ENCODE results near the gene MOB3A.

The MOB3A gene

GRCh38 chr19:2081873-2082810, 14.0 kb downstream of the MOB3A start:
- peak; percentile 39 to 54 for DNase-seq (ENCODE audit: low read depth in 2 of 2)

DNA sequence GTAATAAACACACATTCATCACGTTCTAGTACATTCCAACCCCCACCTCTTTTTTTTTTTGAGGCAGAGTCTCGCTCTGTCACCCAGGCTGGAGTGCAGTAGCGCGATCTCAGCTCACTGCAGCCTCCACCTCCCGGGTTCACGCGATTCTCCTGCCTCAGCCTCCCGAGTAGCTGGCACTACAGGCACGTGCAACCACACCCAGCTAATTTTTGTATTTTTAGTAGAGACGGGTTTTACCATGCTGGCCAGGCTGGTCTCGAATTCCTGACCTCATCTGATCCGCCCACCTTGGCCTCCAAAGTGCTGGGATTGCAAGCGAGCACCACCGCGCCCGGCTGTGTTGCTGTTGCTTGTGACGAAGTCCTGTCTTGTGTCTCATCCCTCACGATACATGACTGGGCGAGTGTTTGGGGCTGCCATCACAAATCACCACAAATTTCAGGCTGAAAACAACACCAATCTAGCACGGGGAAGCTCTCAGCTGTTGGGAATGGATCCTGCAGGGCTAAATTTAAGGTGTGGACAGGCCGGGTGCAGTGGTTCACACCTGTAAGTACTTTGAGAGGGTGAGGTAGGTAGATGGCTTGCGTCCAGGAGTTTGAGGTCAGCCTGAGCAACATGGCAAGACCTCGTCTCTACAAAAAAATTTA, 15.7 kb downstream of the MOB3A start:
- DNase-seq (ENCODE audit: low read depth in 2 of 2) = no peak

GRCh38 chr19:2079865-2080301, 16.2 kb downstream of the MOB3A start:
- no peak for DNase-seq (ENCODE audit: low read depth in 2 of 2)

DNA sequence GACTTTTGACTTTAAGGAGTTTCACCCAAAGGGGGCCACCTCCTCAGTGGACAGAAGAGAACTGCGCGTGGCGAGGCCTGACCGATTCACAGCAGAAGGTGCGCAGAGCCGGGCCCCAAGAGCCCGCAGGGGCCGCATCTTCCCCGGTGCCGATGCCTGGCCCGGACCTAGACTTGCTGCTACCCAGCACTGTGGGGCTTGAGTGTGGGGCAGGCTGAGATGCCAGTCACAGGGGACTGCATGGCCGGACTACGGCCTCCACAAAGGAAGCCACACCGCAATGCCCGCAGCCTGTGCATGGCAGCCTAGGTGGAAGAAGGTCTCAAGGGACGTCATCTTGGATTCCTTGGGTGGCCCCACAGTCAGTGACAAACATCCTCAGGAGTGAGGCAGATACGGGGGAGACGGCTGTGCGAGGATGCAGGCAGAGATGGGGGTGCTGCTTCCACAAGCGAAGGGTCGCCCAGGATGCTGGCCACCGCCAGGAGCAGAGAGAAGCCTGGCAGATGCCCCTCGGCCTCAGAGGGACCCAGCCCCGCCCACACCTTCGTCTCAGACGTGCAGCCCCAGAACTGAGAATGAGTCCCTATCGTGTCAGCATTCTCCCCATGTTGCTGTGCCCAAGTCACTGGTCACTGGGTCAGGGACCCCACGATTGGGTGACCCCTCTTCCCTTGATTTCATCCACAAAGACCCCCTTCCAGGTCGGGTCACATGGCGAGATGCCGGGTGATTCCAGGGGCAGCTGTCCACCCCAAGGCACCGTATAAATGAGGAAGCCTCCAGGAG, 16.9 kb downstream of the MOB3A start:
- no peak for DNase-seq (ENCODE audit: low read depth in 2 of 2)

DNA sequence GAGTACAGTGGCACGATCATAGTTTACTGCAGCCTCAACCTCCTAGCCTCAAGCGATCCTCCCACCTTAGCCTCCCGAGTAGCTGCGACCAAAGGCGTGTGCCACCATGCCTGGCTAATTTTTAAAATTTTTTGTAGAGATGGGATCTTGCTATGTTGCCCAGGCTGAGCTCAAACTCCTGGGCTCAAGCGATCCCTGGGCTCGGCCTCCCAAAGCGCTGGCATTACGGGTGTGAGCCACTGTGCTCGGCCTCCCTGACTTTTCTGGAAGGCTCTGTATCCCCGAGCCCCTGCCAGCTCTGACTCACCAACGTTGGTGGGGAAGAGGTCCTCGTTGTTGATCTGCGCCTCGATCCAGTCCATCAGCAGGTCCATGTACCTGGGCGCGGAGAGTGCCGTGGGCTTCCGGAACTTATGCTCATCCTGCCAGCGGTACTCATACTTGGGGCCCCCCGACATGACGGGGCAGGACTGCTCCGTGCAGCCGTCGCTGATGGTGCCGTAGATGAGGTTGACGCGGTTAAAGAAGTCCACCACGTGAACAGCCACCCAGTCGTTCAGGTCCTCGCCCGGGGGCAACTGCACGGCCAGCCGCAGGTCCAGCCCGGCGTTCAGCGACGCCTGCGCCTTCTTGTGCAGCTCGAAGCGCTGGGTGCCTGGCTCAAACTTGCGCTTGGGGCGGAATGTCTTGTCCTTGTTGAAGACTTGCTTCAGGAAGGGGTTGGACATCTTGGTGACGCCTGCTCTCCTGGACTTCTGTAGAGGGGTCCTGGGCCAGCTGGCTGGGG, 18.1 kb downstream of the MOB3A start:
- DNase-seq (ENCODE audit: low read depth in 2 of 2) = no peak

DNA sequence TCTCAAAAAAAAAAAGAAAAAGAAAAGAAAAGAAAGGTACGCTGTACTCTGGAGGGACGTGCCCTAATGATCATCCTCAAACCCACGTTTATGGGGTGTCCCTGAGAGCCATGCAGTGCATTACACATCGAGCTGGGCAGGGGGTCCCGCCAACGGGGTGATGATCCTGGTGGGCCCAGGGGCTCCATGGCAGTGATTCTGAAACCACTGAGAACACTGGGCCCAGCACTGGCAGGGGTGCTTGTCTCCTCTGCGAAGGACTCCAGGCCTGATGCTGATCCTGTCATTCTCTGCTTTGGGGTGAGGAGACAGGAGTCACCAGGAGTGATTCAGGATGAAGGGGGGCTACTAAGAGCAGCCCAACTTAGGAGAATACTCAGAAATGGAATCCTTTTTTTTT, 18.7 kb downstream of the MOB3A start:
- DNase-seq (ENCODE audit: low read depth in 2 of 2) = no peak

DNA sequence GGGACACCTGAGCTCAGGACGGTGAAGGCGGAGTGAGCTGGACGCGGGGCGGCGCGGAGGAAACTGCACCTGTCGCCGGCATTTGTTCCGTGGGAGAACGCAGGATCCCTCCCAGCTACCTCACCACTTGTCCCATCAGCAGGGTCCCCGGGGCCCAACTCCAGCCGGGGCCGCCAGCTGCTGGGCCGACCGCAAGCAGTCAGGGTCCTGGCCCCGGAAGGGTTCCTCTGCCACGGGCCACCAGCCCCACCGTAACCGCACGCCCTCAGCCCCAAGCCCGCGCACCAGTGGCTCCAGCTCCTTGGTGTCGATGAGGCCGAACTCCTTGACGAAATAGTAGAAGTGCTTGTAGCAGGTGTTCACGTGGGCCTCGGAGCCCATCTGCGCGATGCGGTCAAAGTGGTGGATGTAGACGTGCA, 19.6 kb downstream of the MOB3A start:
- no peak for DNase-seq (ENCODE audit: low read depth in 2 of 2)

DNA sequence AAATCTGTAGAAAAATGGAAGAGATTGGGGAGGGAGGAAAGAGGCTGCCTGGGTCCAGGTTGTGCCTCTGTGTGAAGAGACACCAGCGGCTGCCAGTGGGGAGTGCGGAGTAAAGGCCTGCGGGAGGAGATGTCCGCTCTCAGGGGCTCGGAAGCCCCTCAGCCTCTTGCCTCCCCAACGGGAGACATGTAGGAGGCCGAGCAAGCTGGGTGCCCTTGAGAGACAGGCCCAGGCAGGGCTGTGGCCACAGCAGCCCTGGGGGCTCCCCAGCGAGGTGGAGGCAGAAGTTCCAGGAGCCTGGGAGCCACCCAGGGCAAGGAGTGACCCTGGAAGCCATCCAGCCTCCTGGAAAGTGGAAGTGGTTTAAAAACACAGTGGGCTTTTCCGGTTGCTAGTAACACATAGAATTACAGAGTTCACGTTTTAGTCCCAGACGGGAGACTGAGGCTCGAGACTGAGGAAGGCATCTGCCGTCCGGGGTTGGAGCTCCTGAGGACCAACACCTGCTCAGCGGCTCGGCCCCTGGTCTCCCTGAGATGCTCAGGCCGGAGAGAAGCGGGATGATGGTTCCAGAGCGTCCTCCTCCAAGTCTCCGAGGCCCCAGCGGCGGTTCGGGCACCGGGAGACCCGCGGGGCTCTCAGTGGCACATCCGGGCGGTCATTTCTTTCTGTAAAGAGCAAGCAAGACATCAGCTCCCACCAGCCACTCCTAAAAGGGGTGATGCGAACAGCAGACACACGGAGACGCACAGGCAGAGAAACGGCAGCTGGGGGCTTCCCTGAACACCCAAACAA, 23.2 kb downstream of the MOB3A start:
- DNase-seq (ENCODE audit: low read depth in 2 of 2) = no peak

DNA sequence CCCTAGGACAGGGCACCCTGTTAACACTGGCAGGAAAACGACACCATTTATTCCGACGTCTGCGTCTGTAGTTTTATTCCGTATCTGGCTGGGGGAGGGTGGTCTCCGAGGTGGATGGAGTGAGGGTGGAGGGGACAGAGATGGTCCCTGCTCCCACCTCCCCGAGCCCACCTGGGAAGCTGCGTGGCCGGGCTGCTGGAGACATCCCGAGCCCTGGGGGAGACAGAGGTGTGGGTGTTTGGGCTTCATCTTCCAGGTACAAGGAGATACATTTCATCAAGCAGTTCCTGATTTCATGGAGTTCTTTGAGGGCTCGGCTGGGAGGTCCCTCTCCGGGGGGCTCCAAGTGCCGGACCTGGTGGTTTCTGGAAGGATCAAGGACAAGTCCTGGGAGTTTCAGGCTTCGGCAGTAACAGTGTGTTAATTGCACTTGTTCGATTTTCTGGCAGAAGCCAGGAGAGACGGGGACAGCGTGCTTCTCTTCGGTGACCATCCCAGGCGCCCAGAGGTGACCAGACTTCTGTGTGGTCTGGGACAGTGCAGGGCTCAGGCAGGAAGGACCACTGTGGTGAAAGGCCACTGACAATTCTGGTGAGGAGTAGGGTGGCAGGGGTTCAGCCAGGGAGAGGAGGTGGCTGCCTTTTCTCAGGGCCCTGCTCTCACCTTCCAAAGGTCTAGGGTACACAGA, 25.0 kb downstream of the MOB3A start:
- DNase-seq (ENCODE audit: low read depth in 2 of 2) = no peak

DNA sequence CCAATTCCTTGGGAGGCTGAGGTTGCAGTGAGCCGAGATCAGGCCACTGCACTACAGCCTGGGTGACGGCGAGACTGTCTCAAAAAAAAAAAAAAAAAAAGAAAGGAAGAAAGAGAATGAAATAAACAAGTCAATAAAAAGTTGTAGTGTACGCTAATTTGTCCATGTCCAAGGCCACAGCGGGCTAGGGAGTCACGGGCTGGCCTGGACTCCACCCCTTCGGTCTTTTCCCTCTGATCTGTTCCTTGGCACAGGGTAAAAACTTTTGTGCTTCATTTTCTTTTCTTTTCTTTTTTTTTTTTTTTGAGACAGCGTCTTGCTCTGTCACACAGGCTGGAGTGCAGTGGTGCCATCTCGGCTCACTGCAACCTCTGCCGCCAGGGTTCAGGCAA, 25.7 kb downstream of the MOB3A start:
- DNase-seq (ENCODE audit: low read depth in 2 of 2) = no peak

DNA sequence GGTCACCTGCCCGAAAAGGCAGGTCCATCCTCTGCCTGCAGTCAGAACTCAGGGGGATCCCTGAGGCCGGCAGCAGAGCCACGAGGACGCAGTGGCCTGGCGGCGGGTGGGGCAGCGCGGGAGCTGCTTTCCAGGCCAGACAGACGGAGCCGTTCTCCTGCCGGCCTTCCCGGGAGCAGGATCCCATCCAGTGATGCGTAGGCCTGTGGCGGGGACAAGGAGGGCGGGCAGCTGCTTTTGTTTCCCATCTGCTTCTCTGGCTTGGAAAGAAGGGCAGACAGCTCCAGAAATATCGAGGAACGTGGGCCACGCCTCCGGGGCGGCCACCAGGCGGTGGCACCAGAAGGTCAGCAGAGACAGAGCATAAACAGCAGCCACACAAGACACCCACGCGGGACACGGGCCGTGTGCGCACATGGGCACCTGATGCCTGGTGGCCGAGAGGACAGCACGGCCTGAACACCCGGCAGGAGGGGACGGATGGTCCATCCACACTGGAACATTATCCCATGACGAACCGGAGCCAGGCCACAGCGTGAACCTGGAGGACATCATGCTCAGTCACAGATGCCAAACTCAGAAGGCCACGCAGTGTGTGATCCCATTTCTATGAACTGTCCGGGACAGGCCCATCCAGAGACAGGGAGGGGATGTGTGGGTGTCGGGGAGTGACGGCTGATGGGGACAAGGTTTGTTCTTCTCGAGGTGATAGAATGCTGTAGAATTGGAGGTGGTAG, 31.2 kb downstream of the MOB3A start:
- no peak for DNase-seq (ENCODE audit: low read depth in 2 of 2)

DNA sequence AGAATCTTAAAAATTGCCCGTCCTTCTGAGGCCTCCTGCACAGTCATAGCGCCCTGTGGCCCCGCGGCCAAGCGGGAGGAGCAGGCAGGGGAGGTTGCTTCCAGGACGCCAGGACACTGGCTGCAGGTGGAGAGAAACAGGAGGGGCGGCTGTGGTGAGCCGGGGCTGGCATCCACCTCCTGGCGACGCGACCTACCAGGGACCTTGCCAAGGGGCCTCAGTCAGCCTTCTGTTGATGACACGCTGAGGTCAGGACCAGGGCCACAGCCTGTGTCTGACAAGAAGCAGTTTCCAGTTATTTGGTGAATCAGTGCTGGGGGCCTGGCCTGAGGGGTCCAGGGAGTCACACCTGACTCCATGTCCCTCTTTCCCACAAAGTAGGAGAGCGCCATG, 31.7 kb downstream of the MOB3A start:
- DNase-seq (ENCODE audit: low read depth in 2 of 2) = no peak

- no peak for DNase-seq (ENCODE audit: low read depth in 2 of 2)
Measured at GRCh38 chr19:2063824-2064223, 32.3 kb downstream of the MOB3A start.

DNA sequence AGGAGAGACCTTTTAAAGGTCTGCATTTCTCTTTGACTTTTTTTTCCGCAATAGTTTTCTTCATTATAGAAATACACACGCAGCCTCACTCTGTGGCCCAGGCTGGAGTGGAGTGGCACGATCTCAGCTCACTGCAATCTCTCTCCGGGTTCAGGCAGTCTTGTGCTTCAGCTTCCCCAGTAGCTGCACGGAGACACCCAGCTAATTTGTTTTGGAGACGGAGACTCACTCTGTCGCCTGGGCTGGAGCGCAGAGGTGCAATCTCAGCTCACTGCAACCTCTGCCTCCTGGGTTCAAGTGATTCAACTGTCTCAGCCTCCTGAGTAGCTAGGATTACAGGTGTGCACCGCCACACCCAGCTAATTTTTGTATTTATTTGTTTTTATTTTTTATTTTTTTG, 33.4 kb downstream of the MOB3A start:
- DNase-seq (ENCODE audit: low read depth in 2 of 2) = no peak

DNA sequence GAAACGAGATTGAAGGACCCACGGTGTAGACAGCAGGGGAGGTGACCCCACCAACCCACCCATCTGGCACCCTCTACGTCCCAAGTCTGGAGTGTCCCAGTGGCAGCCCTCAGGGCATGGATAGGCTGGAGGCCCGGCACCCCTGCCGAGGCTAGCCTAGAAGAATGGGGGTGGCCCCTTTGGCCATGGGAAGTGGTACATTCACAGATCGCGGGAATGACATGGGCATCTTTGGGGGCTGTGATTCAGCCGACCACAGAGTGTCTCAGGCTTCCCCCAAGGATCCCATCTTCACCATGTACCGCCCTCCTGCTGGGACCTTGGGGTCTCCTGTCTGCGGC, 33.8 kb downstream of the MOB3A start:
- DNase-seq (ENCODE audit: low read depth in 2 of 2) = no peak

DNA sequence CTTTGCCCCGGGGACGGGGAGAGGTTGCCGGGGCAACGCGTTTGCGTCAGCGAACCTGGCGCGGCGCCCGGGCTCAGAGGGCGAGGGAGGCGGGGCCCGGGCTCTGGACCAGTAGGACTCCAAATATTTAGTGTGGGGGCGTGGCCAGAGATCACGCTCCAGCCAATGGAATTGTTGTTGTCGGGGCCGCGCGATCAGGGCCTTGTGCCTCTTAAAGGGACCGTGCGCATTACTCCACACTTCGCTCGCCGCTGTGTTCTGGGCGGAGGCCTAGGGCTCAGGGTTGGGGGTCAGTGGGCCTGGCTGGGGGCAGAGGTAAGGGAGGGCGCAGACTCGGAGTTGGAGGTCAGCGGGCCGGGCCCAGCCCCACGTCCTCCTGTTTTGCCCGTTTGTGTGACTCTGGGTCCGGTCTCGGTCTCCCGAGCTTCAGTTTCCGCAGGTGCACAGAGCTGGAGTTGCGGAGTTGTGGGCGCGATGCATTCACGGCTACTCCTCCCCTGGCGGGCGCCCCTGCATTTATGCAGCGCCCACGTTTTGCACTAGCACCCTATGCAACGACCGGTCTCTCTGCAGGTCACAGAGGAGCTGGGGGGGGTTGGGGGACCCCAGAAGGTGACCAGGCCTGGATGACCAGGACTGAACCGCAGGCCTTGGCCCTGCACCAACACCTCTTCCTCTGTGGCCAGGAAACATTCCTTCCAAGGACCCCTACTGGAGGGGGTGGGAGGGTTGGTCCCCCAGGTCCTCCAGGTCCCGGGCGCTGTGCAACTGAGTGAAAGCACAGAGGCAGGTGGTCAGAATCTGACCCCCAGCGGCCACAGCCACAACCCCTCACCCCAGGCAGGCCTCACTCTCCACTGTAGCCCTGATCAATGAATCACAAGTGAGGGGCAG, 34.4 kb downstream of the MOB3A start:
- DNase-seq (ENCODE audit: low read depth in 2 of 2) = peak; percentile 99

- no peak for DNase-seq (ENCODE audit: low read depth in 2 of 2)
Measured at GRCh38 chr19:2060884-2061494, 35.1 kb downstream of the MOB3A start.

Measured in stimulated activated CD8-positive, alpha-beta memory T cell treated with anti-CD3 and anti-CD28 coated beads, Interleukin-15, amount 100 ng/mL, for 48 hours (primary cell).